Dermis blood vessel endothelial cell (primary cell): ENCODE measurements around the gene RAP1GAP2. TPM values are rescaled to one million over a fixed set of nuclear protein-coding genes. Genes with fewer than 3 reads are reported as not detected.
A peak's percentile ranks its signal among the peaks of the same experiment; 100 is the strongest.

Experiments used
- DNase-seq: peaks from one replicate; pipeline ENCODE4 v3.0.0; 2010
- total RNA-seq: library from RNA; depleted of rRNA; stranded (reverse); fragments of >200 nt; gene quantifications from 2 replicates; pipeline ENCODE4 v1.2.3, GENCODE V29; 2014

The RAP1GAP2 gene
- total RNA-seq, 1 donor from 2014 or later, result 4.1 TPM

DNA sequence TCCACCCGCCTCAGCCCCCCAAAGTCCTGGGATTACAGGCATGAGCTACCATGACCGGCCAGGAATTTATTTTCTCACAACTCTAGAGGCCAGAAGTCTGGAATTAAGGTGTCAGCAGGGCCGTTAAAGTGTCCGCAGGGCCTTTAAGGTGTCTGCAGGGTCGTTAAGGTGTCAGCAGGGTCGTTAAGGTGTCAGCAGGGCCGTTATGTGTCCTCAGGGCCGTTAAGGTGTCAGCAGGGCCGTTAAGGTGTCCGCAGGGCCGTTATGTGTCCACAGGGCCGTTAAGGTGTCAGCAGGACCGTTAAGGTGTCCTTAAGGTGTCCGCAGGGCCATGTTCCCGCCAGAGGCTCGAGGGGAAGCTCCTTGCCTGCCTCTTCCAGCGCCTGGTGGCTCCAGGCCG is 125.2 kb downstream of the RAP1GAP2 start:
- no peak for DNase-seq

DNA sequence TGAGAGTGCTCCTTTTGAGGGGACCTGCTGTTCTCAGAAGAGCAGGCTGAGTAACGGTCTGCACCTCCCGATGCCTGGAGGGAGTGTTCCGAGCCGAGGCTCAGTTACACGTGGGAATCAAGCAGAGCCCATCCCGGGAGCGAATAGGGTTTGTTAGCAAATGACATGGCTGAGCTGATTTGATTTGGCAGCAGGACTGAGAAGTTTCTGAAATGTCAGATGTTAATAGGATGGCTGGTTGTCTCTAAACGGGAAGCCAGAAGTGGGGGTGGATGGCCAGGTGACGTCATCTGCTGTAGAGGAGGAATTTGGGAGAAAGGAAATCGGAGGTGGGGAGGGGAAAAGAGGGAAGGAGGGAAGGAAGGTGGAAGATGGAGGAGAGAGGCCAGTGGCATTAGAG is 128.0 kb downstream of the RAP1GAP2 start:
- DNase-seq, result peak; percentile 12

DNA sequence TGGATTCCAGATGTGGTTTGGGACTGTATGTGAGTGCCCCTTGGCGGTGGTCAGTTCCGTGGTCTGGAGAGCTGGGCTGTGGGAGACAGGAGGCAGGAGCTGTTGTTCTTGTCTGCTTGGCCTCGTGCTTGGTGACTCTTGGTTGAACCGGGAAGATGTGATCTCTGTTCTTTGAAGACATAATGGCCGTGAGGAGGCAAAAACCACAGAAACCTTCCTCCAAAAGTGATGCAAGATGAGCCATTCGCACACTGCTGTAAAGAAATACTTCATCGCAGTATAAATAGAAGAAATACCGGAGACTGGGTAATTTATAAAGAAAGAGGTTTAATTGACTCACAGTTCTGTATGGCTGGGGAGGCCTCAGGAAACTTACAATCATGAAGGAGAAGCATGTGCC is 128.8 kb downstream of the RAP1GAP2 start:
- DNase-seq, result no peak

DNA sequence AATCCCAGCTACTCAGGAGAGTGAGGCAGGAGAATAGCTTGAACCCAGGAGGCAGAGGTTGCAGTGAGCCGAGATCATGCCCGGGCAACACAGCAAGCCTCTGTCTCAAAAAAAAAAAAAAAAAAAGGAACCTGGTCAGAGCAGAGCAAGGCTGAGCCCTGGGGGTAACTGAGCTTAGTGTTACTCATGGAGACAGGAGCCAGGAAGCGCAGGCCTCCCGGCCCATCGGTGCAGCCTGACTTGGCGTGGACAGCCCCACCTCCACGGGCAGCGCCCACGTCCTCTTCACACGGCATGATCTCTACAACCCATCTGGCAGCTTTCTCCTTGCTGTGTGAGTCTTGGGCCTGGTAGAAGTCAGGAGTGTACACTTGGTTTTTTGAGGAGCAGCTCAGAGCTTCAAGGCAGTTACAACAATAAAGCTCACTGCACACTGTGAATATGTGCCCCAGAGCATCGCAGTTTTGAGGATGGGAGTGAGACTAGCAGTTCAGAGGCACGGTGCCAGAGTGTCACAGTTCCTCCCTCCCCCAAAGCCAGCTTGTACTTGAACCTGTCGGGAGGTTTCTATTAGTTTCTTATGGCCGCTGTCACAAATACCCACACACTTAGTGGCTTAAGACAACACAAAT is 129.9 kb downstream of the RAP1GAP2 start:
- DNase-seq, result no peak

DNA sequence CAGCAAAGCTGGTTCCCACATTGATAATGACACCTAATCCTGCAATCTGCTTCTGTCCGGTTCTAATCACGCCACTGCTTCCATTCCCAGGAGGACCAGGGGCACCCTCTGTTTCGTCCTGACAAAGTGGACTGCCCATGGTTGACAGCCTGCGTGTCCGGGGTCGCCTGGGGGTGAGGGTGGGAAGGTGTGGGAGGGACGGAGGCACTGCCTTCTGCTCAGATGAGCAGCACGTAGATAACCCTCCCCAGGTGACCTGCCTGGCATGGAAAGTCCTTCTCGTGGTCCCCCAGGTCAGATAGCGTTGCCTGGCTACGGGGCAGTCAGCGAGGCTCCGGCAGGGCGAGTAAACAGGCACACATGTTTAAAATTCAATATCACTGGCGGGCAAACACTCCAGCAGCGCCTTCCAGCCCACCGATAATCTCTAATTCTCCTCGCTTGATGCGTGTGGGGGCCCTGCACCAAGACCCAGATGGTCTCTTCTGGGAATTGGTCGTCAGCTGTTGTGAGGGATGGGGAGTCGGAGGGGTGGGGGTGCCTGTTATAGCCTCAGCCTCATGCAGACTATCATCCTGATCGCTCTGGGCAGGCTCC is 132.2 kb downstream of the RAP1GAP2 start:
- no peak for DNase-seq

DNA sequence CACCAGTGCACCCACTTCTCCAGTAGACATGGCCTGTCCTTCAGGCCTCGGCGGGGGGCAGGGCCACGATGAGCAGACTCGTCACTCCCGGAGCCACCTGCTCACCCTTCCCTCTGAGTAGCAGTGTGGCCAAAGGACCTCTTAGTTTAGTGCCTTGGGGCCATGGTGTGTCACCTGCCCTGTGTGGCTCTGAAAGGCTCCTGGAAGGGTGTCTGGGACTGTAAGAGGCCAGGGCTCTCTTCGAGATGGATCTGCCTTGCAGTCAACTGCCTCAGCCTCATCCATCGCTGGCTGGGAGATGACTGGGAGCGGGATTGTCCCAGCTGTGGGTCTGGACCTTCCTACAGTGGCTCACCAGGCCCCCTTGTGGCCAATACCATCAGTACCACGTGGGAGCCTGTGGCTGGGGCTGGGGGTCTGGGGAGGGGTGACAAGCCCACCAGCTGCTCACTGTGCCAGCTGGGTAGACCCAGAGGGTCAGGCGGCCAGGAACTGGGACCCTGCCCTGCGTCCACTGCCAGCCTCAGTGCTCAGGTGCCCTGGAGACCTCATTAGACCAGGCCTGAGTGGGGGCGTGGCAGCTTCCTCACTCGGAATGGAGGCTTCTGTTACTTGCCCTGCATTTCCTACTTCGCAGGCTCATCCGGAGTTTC is 133.8 kb downstream of the RAP1GAP2 start:
- DNase-seq, result peak; percentile 62

DNA sequence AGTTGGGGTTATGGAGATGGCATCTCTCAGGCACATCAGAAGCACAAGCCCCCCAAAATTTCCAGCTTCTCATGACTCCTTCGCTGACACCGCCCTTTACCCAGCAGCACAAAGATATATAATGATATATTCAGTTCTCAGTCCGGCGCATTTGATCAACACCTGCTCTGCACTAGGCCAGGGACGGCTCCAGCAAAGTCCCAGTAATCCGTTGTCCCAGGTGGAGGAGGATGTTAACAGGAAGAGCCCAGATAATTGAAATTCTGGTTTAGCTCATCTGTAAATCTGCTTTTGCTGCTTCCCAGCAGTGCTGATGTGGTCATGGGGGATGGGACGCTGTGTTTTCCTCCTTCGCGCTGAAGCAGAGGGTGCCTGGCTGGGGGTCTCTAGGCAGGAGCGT is 135.6 kb downstream of the RAP1GAP2 start:
- no peak for DNase-seq

DNA sequence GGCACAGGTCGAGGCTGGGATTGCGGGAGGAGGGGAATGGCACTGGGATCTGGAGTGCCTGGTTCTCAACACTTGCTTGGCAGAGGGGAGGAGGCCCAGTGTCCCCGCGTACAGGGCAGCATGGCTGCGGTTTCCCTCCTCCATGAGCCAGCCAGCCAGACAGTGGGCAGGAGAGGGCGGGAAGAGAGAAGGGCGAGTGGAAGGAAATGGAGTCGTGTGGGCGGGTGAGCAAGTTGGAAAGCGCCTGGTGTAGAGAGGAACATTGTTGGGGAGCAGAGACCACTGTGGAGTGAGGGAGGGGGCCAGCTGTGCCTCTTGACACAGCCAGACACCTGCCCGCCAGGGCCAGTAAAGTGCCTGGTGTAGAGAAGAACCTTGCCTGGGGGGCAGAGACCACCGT is 136.7 kb downstream of the RAP1GAP2 start:
- DNase-seq, result no peak

DNA sequence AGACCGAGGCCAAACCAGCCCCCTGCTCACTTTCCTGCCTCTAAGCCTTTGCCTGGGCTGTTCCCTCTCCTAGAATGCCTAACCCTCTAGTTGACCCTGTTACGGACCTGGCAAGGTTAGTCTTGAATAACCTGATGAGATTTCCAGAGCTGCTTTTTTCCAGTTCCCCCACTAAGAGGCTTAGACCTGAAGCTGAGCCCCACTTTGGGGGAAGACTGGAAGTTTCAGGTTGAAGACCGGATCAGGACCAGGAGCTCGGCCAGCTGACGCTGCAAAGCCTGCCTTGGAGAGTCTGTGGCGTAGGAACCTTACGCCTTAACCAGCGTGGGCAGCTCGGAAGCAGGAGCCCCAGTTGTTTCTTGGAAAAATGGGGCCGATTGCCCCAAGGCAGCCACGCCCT is 137.4 kb downstream of the RAP1GAP2 start:
- no peak for DNase-seq

DNA sequence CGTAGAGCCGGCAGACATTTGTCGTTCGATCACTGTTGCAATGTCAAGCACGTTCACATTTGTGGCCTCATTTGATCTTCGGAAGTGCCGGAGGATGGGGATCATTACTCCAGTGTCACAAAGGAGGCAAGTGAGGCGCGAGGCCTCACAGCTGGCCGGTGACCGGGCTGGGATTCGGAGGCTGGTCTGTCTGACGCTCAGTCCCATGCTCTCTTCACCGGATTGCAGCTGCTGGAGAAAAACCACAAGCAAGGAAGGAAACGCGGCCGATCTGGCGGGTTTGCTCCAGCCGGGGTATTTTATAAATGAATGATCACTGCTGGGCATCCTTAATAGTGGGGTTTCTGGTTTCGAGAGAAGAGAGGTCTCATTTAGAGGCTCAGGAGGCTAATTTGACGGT is 139.4 kb downstream of the RAP1GAP2 start:
- no peak for DNase-seq

DNA sequence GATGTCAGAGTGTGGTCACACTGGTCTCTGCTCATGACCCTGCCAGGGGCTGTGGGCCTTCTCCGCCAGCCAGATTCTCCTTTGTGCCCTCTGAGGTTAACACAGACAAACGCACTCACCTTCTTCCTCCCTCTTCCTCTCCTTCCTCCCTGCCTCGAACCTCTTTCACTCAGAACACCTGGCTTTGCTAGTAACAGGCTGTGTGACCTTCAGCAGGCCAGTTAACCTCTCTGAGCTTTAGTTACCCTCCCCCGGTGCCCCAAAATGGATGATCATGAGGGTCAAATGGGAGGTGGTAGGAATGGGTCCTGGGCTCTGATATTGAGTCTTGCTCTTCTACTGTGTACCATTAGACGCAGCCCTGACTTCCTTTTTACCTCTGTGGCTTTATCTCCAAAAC is 140.1 kb downstream of the RAP1GAP2 start:
- DNase-seq, result no peak

DNA sequence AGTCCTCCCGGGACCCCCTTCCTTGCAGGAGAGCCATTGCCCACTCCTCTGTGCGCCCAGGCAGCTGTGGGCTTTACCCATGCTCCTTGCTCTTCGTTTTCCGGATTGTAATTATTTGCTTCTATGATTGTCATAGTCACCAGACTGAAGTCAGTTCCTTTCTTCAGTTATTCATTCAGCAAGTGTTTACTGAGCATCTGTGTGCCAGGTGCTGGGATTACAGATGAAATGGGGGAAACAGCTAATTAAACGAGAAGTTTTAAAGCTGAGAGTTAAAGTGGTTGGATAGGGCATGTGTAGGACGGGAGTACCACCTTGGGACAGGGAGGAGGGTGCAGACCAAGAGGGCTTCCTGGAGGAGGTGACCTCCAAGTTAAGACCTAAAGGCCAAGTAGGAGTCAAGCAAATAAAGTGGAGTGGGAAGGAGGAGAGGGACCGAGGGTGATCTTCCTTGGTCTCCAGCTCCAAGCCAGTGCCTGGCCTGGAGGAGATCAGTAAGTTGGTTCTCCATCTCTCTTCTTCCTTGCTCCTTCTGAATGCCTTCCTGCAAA is 140.6 kb downstream of the RAP1GAP2 start:
- no peak for DNase-seq

DNA sequence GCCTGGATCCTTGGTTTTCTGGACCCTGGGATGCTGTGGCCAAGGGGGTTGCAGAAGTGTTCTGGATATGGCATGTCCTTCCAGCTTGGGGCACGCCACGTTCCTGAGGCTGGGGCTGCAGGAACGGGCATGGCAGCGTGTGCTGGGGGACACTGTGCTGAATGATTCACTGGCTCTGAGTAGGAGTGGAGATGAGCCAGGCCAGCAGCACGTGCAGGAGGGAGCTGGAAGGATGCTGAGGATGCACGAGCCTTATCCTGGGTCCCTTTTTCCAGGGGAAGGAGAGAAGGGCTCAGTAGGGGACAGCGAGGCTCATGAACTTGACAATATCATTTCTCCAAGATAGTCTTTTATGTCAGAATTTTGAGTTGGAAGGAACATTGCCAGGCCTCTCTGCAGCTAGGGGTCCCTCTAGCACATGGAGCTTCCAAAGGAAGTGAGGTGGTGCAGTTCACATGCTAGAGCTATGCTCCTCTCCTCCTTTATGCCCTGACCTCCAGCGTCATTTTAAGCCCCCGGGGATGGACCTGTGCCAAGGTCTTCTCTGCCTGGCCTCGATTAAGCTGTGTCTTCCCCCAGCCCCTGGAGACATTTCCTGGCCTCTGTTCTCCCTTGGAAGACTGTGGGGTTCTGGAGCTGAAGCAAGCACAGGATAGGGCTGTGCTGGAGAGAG is 141.2 kb downstream of the RAP1GAP2 start:
- DNase-seq, result peak; percentile 52

DNA sequence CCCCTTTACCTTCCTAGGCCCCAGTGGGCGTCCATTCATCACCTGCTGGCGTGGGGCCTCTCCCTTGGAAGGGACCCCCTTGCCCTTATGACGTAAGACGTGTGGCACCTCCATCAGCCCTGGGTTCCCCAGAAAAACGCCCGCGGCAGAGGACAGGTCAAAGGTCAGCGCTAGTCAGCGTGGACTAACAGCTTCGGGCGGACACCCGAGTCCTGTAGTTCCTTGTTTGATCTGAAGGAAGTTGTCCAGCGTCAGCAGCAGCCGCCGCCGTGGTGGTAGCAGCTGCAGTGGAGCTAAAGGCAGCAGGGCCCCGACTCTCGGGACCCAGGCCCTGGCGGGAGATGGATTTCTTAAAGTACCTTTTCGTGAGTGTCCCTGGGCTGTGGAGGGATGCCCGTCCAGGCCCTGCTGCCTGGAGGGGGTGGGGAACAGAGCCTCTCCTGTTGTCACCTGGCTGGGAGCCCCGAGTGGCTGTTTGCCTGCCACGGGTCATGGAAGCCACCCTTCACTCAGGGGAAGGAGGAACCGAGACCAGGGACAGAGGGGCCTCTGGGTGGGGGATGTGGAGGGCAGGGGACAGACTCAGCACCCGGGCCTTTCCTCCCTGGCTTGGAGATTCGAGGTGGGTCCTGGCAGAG is 143.6 kb downstream of the RAP1GAP2 start:
- no peak for DNase-seq

DNA sequence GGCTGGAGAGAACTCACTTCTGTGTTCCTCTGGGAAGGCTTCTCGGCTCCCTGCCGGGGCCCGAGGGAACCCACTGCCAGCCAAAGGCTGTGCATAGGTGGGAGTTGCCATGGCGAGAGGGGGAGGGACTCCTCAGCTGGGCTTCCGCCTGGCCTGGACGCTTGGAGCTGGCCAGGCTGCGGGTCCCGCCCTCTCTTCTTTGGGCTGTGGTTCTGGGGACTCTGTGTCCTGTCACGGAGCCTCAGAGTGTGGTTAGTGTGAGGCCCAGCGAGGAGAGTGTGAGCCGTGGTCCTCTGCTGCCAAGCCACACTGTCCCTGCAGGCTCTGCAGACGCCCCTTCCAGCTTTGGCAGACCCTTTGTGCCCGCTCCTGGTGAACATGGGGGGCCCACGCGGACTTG is 144.1 kb downstream of the RAP1GAP2 start:
- DNase-seq, result no peak

DNA sequence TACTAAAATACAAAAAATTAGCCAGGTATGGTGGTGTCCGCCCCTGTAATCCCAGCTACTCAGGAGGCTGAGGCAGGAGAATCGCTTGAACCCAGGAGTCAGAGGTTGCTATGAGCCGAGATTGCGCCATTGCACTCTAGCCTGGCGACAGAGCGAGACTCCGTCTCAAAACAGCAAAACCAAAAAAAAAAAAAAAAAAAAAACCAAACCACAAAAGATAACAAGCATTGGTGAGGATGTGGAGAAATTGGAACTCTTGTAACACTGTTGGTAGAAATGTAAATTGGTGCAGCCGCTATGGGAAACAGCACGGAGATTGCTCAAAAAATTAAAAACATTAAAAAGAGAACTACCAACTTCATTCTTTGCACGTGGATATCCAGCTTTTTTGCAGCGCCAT is 147.7 kb downstream of the RAP1GAP2 start:
- no peak for DNase-seq

DNA sequence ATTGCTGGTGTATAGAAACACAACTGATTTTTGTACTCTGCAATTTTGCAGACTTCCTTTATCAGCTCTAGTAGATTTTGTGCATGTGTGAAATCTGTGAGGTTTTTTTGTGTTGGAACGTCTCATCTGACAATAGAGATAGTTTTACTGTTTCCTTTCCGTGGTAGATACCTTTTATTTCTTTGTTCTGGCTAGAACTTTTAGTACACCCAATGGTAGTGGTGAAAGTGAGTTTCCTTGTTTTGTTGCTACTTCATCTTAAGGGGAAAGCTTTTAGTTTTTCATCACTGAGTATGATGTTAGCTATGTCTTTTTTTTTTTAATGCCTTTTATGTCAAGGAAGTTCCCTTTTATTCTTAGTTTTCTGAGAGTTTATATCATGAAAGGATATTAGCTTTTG is 149.1 kb downstream of the RAP1GAP2 start:
- DNase-seq, result no peak

DNA sequence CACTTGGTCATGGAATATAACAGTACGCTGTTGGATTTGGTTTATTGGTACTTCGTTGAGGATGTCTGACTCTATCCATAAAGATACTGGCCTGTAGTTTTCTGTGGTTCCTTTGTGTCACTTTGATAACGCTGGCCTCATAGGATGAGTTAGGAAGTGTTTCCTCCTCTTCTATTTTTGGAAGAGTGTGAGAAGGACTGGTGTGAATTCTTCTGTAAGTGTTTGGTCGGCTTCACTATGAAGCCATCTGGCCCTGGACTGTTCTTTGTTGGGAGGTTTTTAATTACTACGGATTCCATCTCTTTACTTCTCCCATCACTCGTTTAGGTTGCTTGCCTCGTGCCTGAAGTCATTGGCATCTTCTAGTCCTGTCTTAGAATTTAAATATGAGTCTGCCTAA is 149.9 kb downstream of the RAP1GAP2 start:
- DNase-seq, result no peak

DNA sequence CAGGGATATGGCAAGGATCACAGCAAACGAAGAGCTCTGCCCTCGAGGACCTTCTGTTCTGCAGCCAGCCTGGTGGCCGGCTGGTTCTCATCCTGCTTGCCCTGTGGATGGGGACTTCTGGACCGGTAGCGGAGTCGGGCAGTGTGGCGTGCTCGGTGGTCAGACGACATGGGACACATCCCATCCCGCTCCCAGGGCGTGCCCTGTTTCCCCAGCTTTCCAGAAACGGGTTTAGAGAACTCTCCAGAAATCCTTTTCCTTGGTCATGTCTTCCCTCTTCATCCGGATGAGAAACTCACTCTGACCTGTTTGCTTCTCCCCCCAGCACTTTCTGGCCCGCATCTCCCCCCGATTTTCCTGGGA is 151.3 kb downstream of the RAP1GAP2 start:
- DNase-seq, result no peak

DNA sequence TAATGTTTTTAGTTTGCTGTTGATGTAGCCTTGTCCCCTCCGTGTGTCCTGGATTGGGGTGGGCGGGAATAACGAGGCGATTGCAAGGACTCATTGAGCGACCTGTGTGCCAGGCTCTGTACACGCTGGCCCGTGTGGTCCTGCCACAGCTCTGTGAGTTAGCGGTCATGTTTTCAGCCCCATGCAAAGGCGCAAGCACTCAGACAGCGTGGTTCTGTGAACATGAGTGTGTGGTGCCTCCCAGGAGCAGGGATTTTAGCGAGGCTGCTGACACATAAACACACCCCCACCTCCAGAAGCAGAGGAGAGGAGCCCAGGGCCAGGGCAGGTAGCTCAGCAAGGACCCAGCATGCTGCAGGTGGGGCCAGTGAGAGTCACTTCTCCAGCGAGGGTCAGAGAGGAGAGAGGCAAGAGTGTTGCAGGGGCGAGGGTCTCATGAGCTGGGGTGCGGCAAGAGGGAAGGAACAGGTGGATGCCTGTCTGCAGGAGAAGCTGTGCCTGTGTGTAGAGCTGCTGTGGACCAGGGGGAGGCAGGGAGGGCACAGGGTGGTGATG is 151.8 kb downstream of the RAP1GAP2 start:
- DNase-seq, result no peak

DNA sequence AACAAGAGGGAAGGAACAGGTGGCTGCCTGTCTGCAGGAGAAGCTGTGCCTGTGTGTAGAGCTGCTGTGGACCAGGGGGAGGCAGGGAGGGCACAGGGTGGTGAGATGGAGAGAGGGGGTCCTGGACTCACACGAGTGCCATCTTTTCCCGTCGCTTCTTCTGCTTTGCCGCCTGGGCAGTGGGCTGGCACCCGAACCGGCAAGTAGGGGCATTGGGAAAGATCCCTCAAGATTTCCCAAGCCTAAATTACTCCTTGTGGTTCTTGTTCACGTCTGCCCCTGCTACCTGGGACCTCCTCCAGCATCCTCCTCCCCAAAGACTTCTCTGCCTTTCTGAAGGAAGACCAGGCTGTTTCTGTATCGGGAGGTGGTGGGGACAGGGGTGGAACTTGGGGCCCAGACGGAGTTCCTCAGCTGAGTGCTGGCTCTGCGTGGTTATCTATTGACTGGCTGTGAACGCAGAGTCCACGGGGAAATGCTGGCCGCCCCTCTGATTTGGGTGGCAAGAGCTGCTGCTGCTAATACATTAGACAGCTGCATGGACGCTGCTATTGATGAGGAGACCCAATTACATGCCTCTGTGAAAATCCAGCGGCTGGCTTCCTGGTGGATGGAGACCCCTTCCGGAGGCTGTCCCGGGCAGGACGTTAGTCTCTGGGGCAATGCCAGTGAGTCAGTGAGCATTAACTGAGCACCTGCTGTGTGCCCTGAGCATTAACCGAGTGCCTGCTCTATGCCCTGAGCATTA is 152.7 kb downstream of the RAP1GAP2 start:
- DNase-seq, result no peak

DNA sequence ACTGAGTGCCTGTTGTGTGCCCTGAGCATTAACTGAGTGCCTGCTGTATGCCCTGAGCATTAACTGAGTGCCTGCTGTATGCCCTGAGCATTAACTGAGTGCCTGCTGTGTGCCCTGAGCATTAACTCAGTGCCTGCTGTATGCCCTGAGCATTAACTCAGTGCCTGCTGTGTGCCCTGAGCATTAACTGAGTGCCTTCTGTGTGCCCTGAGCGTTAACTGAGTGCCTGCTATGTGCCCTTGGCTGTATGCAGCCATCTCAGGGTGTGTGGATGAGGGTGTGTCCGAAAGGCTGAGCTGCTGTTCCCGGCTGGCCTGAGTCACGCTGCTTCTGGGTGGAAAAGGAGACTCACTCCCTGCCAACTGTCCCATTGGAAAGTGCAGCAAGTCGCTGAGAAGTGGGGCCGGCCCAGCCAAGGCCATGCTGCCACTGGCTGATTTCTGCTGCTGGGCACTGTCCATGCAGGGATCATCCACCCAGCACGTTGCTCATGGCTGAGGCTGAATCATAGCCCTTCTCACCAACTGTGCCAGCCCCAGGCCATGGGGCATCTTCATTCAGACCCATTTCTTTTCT is 153.3 kb downstream of the RAP1GAP2 start:
- peak; percentile 29 for DNase-seq
